HepG2 (cell line): Measurements from ENCODE around the gene CXXC5. TPM values are rescaled to one million over a fixed set of nuclear protein-coding genes. Genes with fewer than 3 reads are reported as not detected.

Source experiments
- BCL6 ChIP-seq: IDR thresholded peaks from 2 replicates; pipeline ENCODE4 v1.6.1; 2016; ENCODE audit warnings: missing genetic modification reagents, missing compliant biosample characterization
- FOXA3 ChIP-seq: IDR thresholded peaks from 2 replicates; pipeline ENCODE4 v1.6.1; 2016; ENCODE audit warnings: missing genetic modification reagents, missing compliant biosample characterization
- HNRNPK ChIP-seq: fragments of 200-400 bp; formaldehyde crosslinking; IDR thresholded peaks from 2 replicates; pipeline ENCODE4 v1.6.1; 2018; ENCODE audit warnings: low read length, low read depth, moderate library complexity, mild to moderate bottlenecking; ENCODE audit not compliant: poor library complexity, severe bottlenecking
- JARID2 ChIP-seq: sonication (generic); formaldehyde crosslinking; IDR thresholded peaks from 2 replicates; pipeline ENCODE4 v1.8.1; 2023; ENCODE audit warnings: missing genetic modification reagents, inconsistent platforms; ENCODE audit not compliant: insufficient replicate concordance
- KLF11 ChIP-seq: IDR thresholded peaks from 2 replicates; pipeline ENCODE4 v1.6.1; 2016; ENCODE audit warnings: missing compliant biosample characterization
- MEF2D ChIP-seq: sonication (generic); formaldehyde crosslinking; IDR thresholded peaks from 2 replicates; pipeline ENCODE4 v1.5.1; 2020; ENCODE audit warnings: mild to moderate bottlenecking, missing genetic modification reagents
- MLLT10 ChIP-seq: sonication (generic); formaldehyde crosslinking; IDR thresholded peaks from 2 replicates; pipeline ENCODE4 v1.4.0; 2020; ENCODE audit warnings: missing genetic modification reagents
- NR3C1 ChIP-seq: sonication (generic); formaldehyde crosslinking; IDR thresholded peaks from 2 replicates; pipeline ENCODE4 v1.4.0; 2020; ENCODE audit warnings: missing genetic modification reagents
- TCF7L2 ChIP-seq: IDR thresholded peaks from 2 replicates; pipeline ENCODE4 v1.6.1; 2011; ENCODE audit warnings: mild to moderate bottlenecking, low read depth, low read length, moderate library complexity
- TOPORS ChIP-seq: sonication (generic); formaldehyde crosslinking; IDR thresholded peaks from 2 replicates; pipeline ENCODE4 v1.8.0; 2023; ENCODE audit warnings: mild to moderate bottlenecking, missing genetic modification reagents
- ZKSCAN1 ChIP-seq: fragments of 150-350 bp; IDR thresholded peaks from 2 replicates; pipeline ENCODE4 v1.6.1; 2014; ENCODE audit warnings: low read length
- ZMYM4 ChIP-seq: sonication (generic); formaldehyde crosslinking; IDR thresholded peaks from 2 replicates; pipeline ENCODE4 v1.8.1; 2023; ENCODE audit warnings: mild to moderate bottlenecking, missing genetic modification reagents
- ZNF17 ChIP-seq: sonication (generic); formaldehyde crosslinking; IDR thresholded peaks from 2 replicates; pipeline ENCODE4 v1.5.0; 2020; ENCODE audit warnings: mild to moderate bottlenecking, missing genetic modification reagents
- ZNF292 ChIP-seq: sonication (generic); formaldehyde crosslinking; IDR thresholded peaks from 2 replicates; pipeline ENCODE4 v1.8.1; 2022; ENCODE audit warnings: mild to moderate bottlenecking, low read depth, missing genetic modification reagents, borderline replicate concordance
- ZNF33B ChIP-seq: sonication (generic); formaldehyde crosslinking; IDR thresholded peaks from 2 replicates; pipeline ENCODE4 v1.5.1; 2020; ENCODE audit warnings: mild to moderate bottlenecking, missing genetic modification reagents
- ZNF549 ChIP-seq: sonication (generic); formaldehyde crosslinking; IDR thresholded peaks from 2 replicates; pipeline ENCODE4 v1.5.0; 2020; ENCODE audit warnings: missing genetic modification reagents
- ZNF572 ChIP-seq: sonication (generic); formaldehyde crosslinking; IDR thresholded peaks from 2 replicates; pipeline ENCODE4 v1.5.1; 2020; ENCODE audit warnings: mild to moderate bottlenecking, missing genetic modification reagents
- ZNF616 ChIP-seq: sonication (generic); formaldehyde crosslinking; IDR thresholded peaks from 2 replicates; pipeline ENCODE4 v1.5.0; 2020; ENCODE audit warnings: low read depth, mild to moderate bottlenecking, missing genetic modification reagents
- ZNF839 ChIP-seq: sonication (generic); formaldehyde crosslinking; IDR thresholded peaks from 2 replicates; pipeline ENCODE4 v1.4.0; 2020; ENCODE audit warnings: missing genetic modification reagents, mild to moderate bottlenecking, borderline replicate concordance
- polyA plus RNA-seq, 8 experiments: library from polyadenylated mRNA; depleted of rRNA in 3 of 8; stranded (reverse) in 7 of 8; unstranded in 1 of 8; fragments of >200 nt; fragmentation: Illumina TruSeq in 4 of 8; extraction: Trizol in 4 of 8; gene quantifications; 2 replicates each; pipeline versions ENCODE4 v1.2.1 to v1.2.3, GENCODE V29; 2011 to 2016; ENCODE audit warnings: low read depth in 4 of 8, missing spikeins in 1 of 8, mixed read lengths in 1 of 8; ENCODE audit not compliant: insufficient read depth in 1 of 8
- total RNA-seq, 5 experiments: library from RNA; depleted of rRNA; stranded (reverse); fragments of >200 nt; fragmentation: Illumina TruSeq; extraction: Trizol; gene quantifications; 2 replicates each; pipeline ENCODE4 v1.2.3, GENCODE V29; 2016; ENCODE audit warnings: low read depth in 1 of 5
- TF ChIP-seq, protein P1 (sequence below): sonication (generic); formaldehyde crosslinking; IDR thresholded peaks from 2 replicates; pipeline ENCODE4 v1.4.0; 2020; ENCODE audit warnings: mild to moderate bottlenecking, missing genetic modification reagents, borderline replicate concordance
- TF ChIP-seq, protein P2 (sequence below): sonication (generic); formaldehyde crosslinking; IDR thresholded peaks from 2 replicates; pipeline ENCODE4 v1.4.0; 2020; ENCODE audit warnings: mild to moderate bottlenecking, missing genetic modification reagents
- TF ChIP-seq, protein P3 (sequence below): sonication (generic); formaldehyde crosslinking; IDR thresholded peaks from 2 replicates; pipeline ENCODE4 v1.8.0; 2022; ENCODE audit warnings: missing genetic modification reagents, mild to moderate bottlenecking, moderate library complexity, borderline replicate concordance
- TF ChIP-seq, protein P4 (sequence below): sonication (generic); formaldehyde crosslinking; conservative IDR thresholded peaks from 2 replicates; pipeline ENCODE4 v1.4.0; 2020; ENCODE audit warnings: missing genetic modification reagents
- TF ChIP-seq, protein P5 (sequence below): conservative IDR thresholded peaks from 2 replicates; pipeline ENCODE4 v1.6.1; 2018; ENCODE audit warnings: missing genetic modification reagents

Gene CXXC5
- total and polyA plus RNA-seq, 2 of the 13 experiments (the other 11 are each of a cell fraction or from before 2014, with no cell fraction given) = 32.3 to 33.0 TPM

DNA sequence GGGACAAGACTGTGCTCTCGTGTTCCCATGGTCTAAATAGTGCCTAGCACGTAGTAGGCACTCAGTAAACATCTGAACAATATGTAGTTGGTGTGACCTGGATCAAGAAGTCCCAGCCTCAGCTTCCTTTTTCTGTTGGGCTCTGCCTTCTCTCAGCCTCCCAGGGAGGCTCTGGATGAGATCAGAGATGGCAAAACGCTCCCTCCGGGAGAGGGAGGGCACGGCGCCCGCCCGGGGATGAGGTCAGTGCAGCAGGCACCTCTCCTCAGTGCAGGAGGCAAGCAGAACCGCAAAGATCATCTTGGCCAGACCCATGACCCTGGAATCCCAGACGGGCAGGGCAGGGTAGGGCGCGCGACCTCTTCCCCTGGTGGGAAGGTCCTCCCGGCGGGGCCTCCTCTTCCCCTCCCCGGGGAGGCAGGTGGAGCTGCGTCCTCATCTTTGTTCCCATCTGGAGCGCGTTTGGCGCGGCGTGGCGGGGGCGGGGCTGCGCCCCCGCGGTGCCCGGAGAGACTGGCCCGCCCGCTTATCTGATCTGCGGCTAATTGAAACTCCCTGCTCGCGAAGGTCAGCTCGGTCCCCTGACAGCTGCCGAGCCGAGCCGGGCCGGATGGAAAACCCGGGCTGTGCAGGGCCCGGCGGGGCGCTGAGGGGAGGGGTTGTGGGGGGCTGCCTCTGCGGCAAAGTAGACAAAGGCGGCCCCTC, 60.9 kb downstream of the CXXC5 start (continued):
- TF ChIP-seq ZNF292 (CRISPR knock-in tag) (peak; percentile 45; the same call in 1 of the 2 replicates), MLLT10 (CRISPR knock-in tag) (no peak), ZNF616 (no peak), ZNF17 (CRISPR knock-in tag) (no peak), ZNF33B (no peak), JARID2 (CRISPR knock-in tag) (no peak), HNRNPK (peak; percentile 83), ZNF572 (CRISPR knock-in tag) (no peak), ZMYM4 (CRISPR knock-in tag) (no peak), NR3C1 (CRISPR knock-in tag) (no peak), MEF2D (CRISPR knock-in tag) (no peak), TCF7L2 (no peak), ZKSCAN1 (peak; percentile 86), KLF11 (CRISPR knock-in tag) (no peak), ZNF549 (CRISPR knock-in tag) (no peak), FOXA3 (no peak), TOPORS (CRISPR knock-in tag) (no peak), BCL6 (CRISPR knock-in tag) (0 out of 2 replicates have a peak, but pooled peaks have one; percentile 27), ZNF839 (CRISPR knock-in tag) (no peak)
- TF ChIP-seq, protein P1, sequence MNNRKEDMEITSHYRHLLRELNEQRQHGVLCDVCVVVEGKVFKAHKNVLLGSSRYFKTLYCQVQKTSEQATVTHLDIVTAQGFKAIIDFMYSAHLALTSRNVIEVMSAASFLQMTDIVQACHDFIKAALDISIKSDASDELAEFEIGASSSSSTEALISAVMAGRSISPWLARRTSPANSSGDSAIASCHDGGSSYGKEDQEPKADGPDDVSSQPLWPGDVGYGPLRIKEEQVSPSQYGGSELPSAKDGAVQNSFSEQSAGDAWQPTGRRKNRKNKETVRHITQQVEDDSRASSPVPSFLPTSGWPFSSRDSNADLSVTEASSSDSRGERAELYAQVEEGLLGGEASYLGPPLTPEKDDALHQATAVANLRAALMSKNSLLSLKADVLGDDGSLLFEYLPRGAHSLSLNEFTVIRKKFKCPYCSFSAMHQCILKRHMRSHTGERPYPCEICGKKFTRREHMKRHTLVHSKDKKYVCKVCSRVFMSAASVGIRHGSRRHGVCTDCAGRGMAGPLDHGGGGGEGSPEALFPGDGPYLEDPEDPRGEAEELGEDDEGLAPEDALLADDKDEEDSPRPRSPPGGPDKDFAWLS = 0 out of 2 replicates have a peak, but pooled peaks have one; percentile 54
- TF ChIP-seq, protein P2, sequence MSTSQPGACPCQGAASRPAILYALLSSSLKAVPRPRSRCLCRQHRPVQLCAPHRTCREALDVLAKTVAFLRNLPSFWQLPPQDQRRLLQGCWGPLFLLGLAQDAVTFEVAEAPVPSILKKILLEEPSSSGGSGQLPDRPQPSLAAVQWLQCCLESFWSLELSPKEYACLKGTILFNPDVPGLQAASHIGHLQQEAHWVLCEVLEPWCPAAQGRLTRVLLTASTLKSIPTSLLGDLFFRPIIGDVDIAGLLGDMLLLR = 0 out of 2 replicates have a peak, but pooled peaks have one; percentile 27
- TF ChIP-seq, protein P3, sequence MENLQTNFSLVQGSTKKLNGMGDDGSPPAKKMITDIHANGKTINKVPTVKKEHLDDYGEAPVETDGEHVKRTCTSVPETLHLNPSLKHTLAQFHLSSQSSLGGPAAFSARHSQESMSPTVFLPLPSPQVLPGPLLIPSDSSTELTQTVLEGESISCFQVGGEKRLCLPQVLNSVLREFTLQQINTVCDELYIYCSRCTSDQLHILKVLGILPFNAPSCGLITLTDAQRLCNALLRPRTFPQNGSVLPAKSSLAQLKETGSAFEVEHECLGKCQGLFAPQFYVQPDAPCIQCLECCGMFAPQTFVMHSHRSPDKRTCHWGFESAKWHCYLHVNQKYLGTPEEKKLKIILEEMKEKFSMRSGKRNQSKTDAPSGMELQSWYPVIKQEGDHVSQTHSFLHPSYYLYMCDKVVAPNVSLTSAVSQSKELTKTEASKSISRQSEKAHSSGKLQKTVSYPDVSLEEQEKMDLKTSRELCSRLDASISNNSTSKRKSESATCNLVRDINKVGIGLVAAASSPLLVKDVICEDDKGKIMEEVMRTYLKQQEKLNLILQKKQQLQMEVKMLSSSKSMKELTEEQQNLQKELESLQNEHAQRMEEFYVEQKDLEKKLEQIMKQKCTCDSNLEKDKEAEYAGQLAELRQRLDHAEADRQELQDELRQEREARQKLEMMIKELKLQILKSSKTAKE (CRISPR knock-in tag) = peak; percentile 69; the same call in 1 of the 2 replicates
- TF ChIP-seq, protein P4, sequence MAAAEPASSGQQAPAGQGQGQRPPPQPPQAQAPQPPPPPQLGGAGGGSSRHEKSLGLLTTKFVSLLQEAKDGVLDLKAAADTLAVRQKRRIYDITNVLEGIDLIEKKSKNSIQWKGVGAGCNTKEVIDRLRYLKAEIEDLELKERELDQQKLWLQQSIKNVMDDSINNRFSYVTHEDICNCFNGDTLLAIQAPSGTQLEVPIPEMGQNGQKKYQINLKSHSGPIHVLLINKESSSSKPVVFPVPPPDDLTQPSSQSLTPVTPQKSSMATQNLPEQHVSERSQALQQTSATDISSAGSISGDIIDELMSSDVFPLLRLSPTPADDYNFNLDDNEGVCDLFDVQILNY (CRISPR knock-in tag) = no peak
- TF ChIP-seq, protein P5, sequence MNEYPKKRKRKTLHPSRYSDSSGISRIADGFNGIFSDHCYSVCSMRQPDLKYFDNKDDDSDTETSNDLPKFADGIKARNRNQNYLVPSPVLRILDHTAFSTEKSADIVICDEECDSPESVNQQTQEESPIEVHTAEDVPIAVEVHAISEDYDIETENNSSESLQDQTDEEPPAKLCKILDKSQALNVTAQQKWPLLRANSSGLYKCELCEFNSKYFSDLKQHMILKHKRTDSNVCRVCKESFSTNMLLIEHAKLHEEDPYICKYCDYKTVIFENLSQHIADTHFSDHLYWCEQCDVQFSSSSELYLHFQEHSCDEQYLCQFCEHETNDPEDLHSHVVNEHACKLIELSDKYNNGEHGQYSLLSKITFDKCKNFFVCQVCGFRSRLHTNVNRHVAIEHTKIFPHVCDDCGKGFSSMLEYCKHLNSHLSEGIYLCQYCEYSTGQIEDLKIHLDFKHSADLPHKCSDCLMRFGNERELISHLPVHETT = 0 out of 2 replicates have a peak, but pooled peaks have one; percentile 48
